Tibial nerve (tissue), 4 donors: ENCODE measurements around the gene FRMD4A.

Experiments
- CTCF ChIP-seq, 5 experiments: fragments of 200-600 bp in 3 of 5; fragments of 450-650 bp in 2 of 5; sonication (generic) in 3 of 5; IDR thresholded peaks; one replicate each; pipeline ENCODE4 v1.5.1; 2016 to 2019; ENCODE audit warnings: antibody characterized with exemption in 5 of 5, mild to moderate bottlenecking in 3 of 5, moderate library complexity in 2 of 5
- EP300 ChIP-seq, 2 donors: sonication (generic); formaldehyde crosslinking; IDR thresholded peaks; one replicate each; pipeline ENCODE4 v1.6.1; 2017; ENCODE audit warnings: antibody characterized with exemption in 2 of 2, mild to moderate bottlenecking in 1 of 2
- POLR2A ChIP-seq, 2 donors: fragments of 450-650 bp; IDR thresholded peaks; one replicate each; pipeline ENCODE4 v1.6.1; 2017; ENCODE audit warnings: antibody characterized with exemption in 2 of 2, mild to moderate bottlenecking in 2 of 2, moderate library complexity in 2 of 2

GRCh38 chr10:14001298-14002040 is 329.3 kb downstream of the FRMD4A start:
- TF ChIP-seq CTCF (IDR thresholded peaks at IDR 0.05): no peak
- TF ChIP-seq EP300 (IDR thresholded peaks at IDR 0.05): peak in 1 of 2 donors; percentile 4
- no peak for TF ChIP-seq POLR2A (IDR thresholded peaks at IDR 0.05)
